Measurements from ENCODE around the gene MBOAT2. TPM values are rescaled to one million over a fixed set of nuclear protein-coding genes. Genes with fewer than 3 reads are reported as not detected.

The MBOAT2 gene
- total RNA-seq, 1 experiment from 2014 or later: 30.7 TPM

GRCh38 chr2:9032121-9032520 lies 28.6 kb upstream of the MBOAT2 start:
- intact Hi-C loops (cut with micrococcal nuclease): no loop called here
- H3K4me2 ChIP-seq (ENCODE audit: low read length): peak overlapping the region; percentile 66
- ATAC-seq (no peak), DNase-seq (no peak)
- TF ChIP-seq CTCF (conservative IDR thresholded peaks at IDR 0.05; ENCODE audit: low read depth, low read length) (no peak), EZH2phosphoT487 (IDR thresholded peaks at IDR 0.05; ENCODE audit: borderline replicate concordance, low read length) (no peak), EZH2 (IDR thresholded peaks at IDR 0.05; ENCODE audit: low read length, unreplicated experiment) (no peak)
- ChIA-PET POLR2A (ENCODE audit: unreplicated experiment) (interaction anchor here (0.7 kb wide), 1 partner anchor 31 kb away, joined by 4 read pairs; no protein-coding TSS in a partner anchor), CTCF (no interaction called here)
- H3F3A ChIP-seq (ENCODE audit: low read length, unreplicated experiment): no peaks in the 10 kb centered on the region
- H3K27ac ChIP-seq (ENCODE audit: low read length): no peak overlapping the region
- no peak overlapping the region for H3K9ac ChIP-seq (ENCODE audit: low read length)
- no peaks in the 10 kb centered on the region for H3K9me2 ChIP-seq (replicated peaks; ENCODE audit: low read length)
- no peaks in the 10 kb centered on the region for H3K9me3 ChIP-seq (ENCODE audit: low read length)
- peak overlapping the region; percentile 51; the same call in 1 of the 2 replicates for H2AFZ ChIP-seq (ENCODE audit: low read length)
- no TSS peak for BruUV-seq (replicated peaks)
- no peak overlapping the region for H3K4me3 ChIP-seq (ENCODE audit: low read length)
- peaks cover 30% of the 10 kb centered on the region for H3K4me1 ChIP-seq (ENCODE audit: insufficient read depth, low read length)
- no peaks in the 10 kb centered on the region for H4K20me1 ChIP-seq (ENCODE audit: low read length)
- H3K79me2 ChIP-seq (ENCODE audit: low read length): no peaks in the 10 kb centered on the region
- H3K36me3 ChIP-seq (ENCODE audit: low read depth, low read length): no peaks in the 10 kb centered on the region
- H3K27me3 ChIP-seq (ENCODE audit: low read length): no peaks in the 10 kb centered on the region

- Histone ChIP-seq H3K4me3 (ENCODE audit: low read length) (peak overlapping the region; percentile 22; the same call in 1 of the 2 replicates), H3K27ac (ENCODE audit: low read length) (peak overlapping the region; percentile 27), H2AFZ (ENCODE audit: low read length) (peak overlapping the region; percentile 43; the same call in 1 of the 2 replicates), H3K79me2 (ENCODE audit: low read length) (no peaks in the 10 kb centered on the region), H3K36me3 (ENCODE audit: low read depth, low read length) (no peaks in the 10 kb centered on the region), H4K20me1 (ENCODE audit: low read length) (no peaks in the 10 kb centered on the region), H3K9me3 (ENCODE audit: low read length) (no peaks in the 10 kb centered on the region), H3K27me3 (ENCODE audit: low read length) (no peaks in the 10 kb centered on the region), H3K9me2 (replicated peaks; ENCODE audit: low read length) (no peaks in the 10 kb centered on the region), H3K4me2 (ENCODE audit: low read length) (peak overlapping the region; percentile 66), H3F3A (ENCODE audit: low read length, unreplicated experiment) (no peaks in the 10 kb centered on the region), H3K9ac (ENCODE audit: low read length) (no peak overlapping the region), H3K4me1 (ENCODE audit: insufficient read depth, low read length) (peaks cover 30% of the 10 kb centered on the region)
- POLR2A ChIA-PET (ENCODE audit: unreplicated experiment): no interaction called here
- TF ChIP-seq EZH2 (IDR thresholded peaks at IDR 0.05; ENCODE audit: low read length, unreplicated experiment) (no peak), EZH2phosphoT487 (IDR thresholded peaks at IDR 0.05; ENCODE audit: borderline replicate concordance, low read length) (no peak), CTCF (conservative IDR thresholded peaks at IDR 0.05; ENCODE audit: low read depth, low read length) (no peak)
- BruUV-seq (replicated peaks): no TSS peak
- DNase-seq (peak; percentile 50), ATAC-seq (peak; percentile 77)
- intact Hi-C loops (cut with micrococcal nuclease): no loop called here
- CTCF ChIA-PET: no interaction called here
Observed at GRCh38 chr2:9031246-9031645, 27.8 kb upstream of the MBOAT2 start.

- intact Hi-C loops (cut with micrococcal nuclease): no loop called here
- no peak for TF ChIP-seq EZH2phosphoT487 (IDR thresholded peaks at IDR 0.05; ENCODE audit: borderline replicate concordance, low read length)
- ChIA-PET CTCF (no interaction called here), POLR2A (ENCODE audit: unreplicated experiment) (no interaction called here)
- no peaks in the 10 kb centered on the region for H3F3A ChIP-seq (ENCODE audit: low read length, unreplicated experiment)
- H3K4me3 ChIP-seq (ENCODE audit: low read length): peak overlapping the region; percentile 22; the same call in 1 of the 2 replicates
- H3K36me3 ChIP-seq (ENCODE audit: low read depth, low read length): no peaks in the 10 kb centered on the region
- H3K4me1 ChIP-seq (ENCODE audit: insufficient read depth, low read length): peaks cover 30% of the 10 kb centered on the region
- DNase-seq (peak; percentile 4), ATAC-seq (peak; percentile 21; the same call in 1 of the 2 replicates)
- no peaks in the 10 kb centered on the region for H4K20me1 ChIP-seq (ENCODE audit: low read length)
- peak overlapping the region; percentile 27 for H3K27ac ChIP-seq (ENCODE audit: low read length)
- no peaks in the 10 kb centered on the region for H3K79me2 ChIP-seq (ENCODE audit: low read length)
- H3K27me3 ChIP-seq (ENCODE audit: low read length): no peaks in the 10 kb centered on the region
- no peaks in the 10 kb centered on the region for H3K9me2 ChIP-seq (replicated peaks; ENCODE audit: low read length)
- H3K4me2 ChIP-seq (ENCODE audit: low read length): peak overlapping the region; percentile 66
- no TSS peak for BruUV-seq (replicated peaks)
- no peak overlapping the region for H3K9ac ChIP-seq (ENCODE audit: low read length)
- no peaks in the 10 kb centered on the region for H3K9me3 ChIP-seq (ENCODE audit: low read length)
- H2AFZ ChIP-seq (ENCODE audit: low read length): peak overlapping the region; percentile 43; the same call in 1 of the 2 replicates
Observed at GRCh38 chr2:9030841-9031240, 27.4 kb upstream of the MBOAT2 start.
